Neural progenitor cell (in vitro differentiated cells): ENCODE results near the gene DNER. TPM values are rescaled to one million over a fixed set of nuclear protein-coding genes. Genes with fewer than 3 reads are reported as not detected.

Experiments used
- DNase-seq: peaks from one replicate; pipeline ENCODE4 v3.0.0-alpha.2; 2016; ENCODE audit warnings: low spot score
- H2AFZ ChIP-seq: fragments of 200-600 bp; sonication (generic); replicated peaks from 2 replicates; pipeline ENCODE4 v1.6.1; 2016; ENCODE audit warnings: antibody characterized with exemption
- H3F3A ChIP-seq: fragments of 200-600 bp; sonication (generic); 2 replicates; pipeline ENCODE4 v1.6.1; 2016; ENCODE audit warnings: antibody characterized with exemption, low read depth
- H3K27ac ChIP-seq: fragments of 200-600 bp; sonication (generic); 2 replicates; pipeline ENCODE4 v1.5.1; 2016; ENCODE audit warnings: mild to moderate bottlenecking
- H3K27me3 ChIP-seq: fragments of 200-600 bp; sonication (generic); 2 replicates; pipeline ENCODE4 v1.6.1; 2016; ENCODE audit warnings: mild to moderate bottlenecking, moderate library complexity
- H3K36me3 ChIP-seq: fragments of 200-600 bp; sonication (generic); 2 replicates; pipeline ENCODE4 v1.5.1; 2016
- H3K4me1 ChIP-seq: fragments of 200-600 bp; sonication (generic); 2 replicates; pipeline ENCODE4 v1.6.1; 2016; ENCODE audit warnings: mixed run types
- H3K4me2 ChIP-seq: fragments of 200-600 bp; sonication (generic); 2 replicates; pipeline ENCODE4 v1.6.1; 2016
- H3K4me3 ChIP-seq: fragments of 200-600 bp; sonication (generic); 2 replicates; pipeline ENCODE4 v1.5.1; 2016
- H3K79me2 ChIP-seq: fragments of 200-600 bp; sonication (generic); 2 replicates; pipeline ENCODE4 v1.6.1; 2016; ENCODE audit warnings: low read depth
- H3K9ac ChIP-seq: fragments of 200-600 bp; sonication (generic); 2 replicates; pipeline ENCODE4 v1.6.1; 2016
- H3K9me3 ChIP-seq: fragments of 200-600 bp; sonication (generic); 2 replicates; pipeline ENCODE4 v1.5.1; 2016; ENCODE audit warnings: low read depth
- H4K20me1 ChIP-seq: fragments of 200-600 bp; sonication (generic); 2 replicates; pipeline ENCODE4 v1.6.1; 2016; ENCODE audit warnings: low read depth
- H3K27ac Mint-ChIP-seq: 3 replicates; pipeline ENCODE4 v1.8.0; 2021; ENCODE audit warnings: mixed read lengths
- H3K27me3 Mint-ChIP-seq: 2 replicates; pipeline ENCODE4 v1.8.0; 2022; ENCODE audit warnings: low read depth, mild to moderate bottlenecking, inconsistent platforms, moderate library complexity, mixed read lengths; ENCODE audit not compliant: insufficient read depth
- H3K36me3 Mint-ChIP-seq: 3 replicates; pipeline ENCODE4 v1.8.0; 2021; ENCODE audit warnings: mixed read lengths
- H3K4me1 Mint-ChIP-seq: 3 replicates; pipeline ENCODE4 v1.8.0; 2021; ENCODE audit warnings: mixed read lengths
- H3K4me3 Mint-ChIP-seq: 3 replicates; pipeline ENCODE4 v1.8.0; 2021; ENCODE audit warnings: mild to moderate bottlenecking, moderate library complexity, mixed read lengths
- H3K9me3 Mint-ChIP-seq: 3 replicates; pipeline ENCODE4 v1.8.0; 2020; ENCODE audit warnings: mixed read lengths
- CTCF ChIP-seq: fragments of 200-600 bp; sonication (generic); IDR thresholded peaks from 2 replicates; pipeline ENCODE4 v1.5.1; 2017; ENCODE audit warnings: antibody characterized with exemption, mild to moderate bottlenecking
- EZH2 ChIP-seq: fragments of 200-600 bp; sonication (generic); IDR thresholded peaks from 2 replicates; pipeline ENCODE4 v1.6.1; 2017; ENCODE audit warnings: antibody characterized with exemption, mild to moderate bottlenecking, moderate library complexity
- EZH2phosphoT487 ChIP-seq: fragments of 200-600 bp; sonication (generic); IDR thresholded peaks from 2 replicates; pipeline ENCODE4 v1.6.1; 2017; ENCODE audit warnings: antibody characterized with exemption
- total RNA-seq: library from RNA; depleted of rRNA; stranded (reverse); fragments of >200 nt; gene quantifications from 2 replicates; pipeline ENCODE4 v1.2.3, GENCODE V29; 2015; ENCODE audit warnings: low replicate concordance

Gene DNER
- total RNA-seq, 1 donor from 2014 or later = 0.97 TPM

GRCh38 chr2:229703909-229704630 is 10.3 kb downstream of the DNER start:
- Histone ChIP-seq H3F3A (no peaks in the 10 kb centered on the region), H3K9me3 (no peaks in the 10 kb centered on the region), H3K27me3 (peaks cover under 1% of the 10 kb centered on the region), H3K27ac (no peak overlapping the region), H3K4me3 (no peak overlapping the region), H3K4me2 (no peak overlapping the region), H3K4me1 (no peaks in the 10 kb centered on the region), H4K20me1 (no peaks in the 10 kb centered on the region), H3K9ac (no peak overlapping the region), H3K79me2 (no peaks in the 10 kb centered on the region), H3K36me3 (no peaks in the 10 kb centered on the region), H2AFZ (no peak overlapping the region)
- no peak overlapping the region for H3K27ac Mint-ChIP-seq
- H3K36me3 Mint-ChIP-seq = no peaks in the 10 kb centered on the region
- peaks cover 8% of the 10 kb centered on the region for H3K27me3 Mint-ChIP-seq
- peaks cover 2% of the 10 kb centered on the region for H3K4me1 Mint-ChIP-seq
- TF ChIP-seq CTCF (no peak), EZH2phosphoT487 (no peak), EZH2 (no peak)
- H3K4me3 Mint-ChIP-seq = no peak overlapping the region
- no peaks in the 10 kb centered on the region for H3K9me3 Mint-ChIP-seq
- DNase-seq = no peak

GRCh38 chr2:229701716-229702115 is 12.6 kb downstream of the DNER start:
- no peak overlapping the region for H3K4me3 Mint-ChIP-seq
- no peak overlapping the region for H3K9ac ChIP-seq
- H3K4me3 ChIP-seq = no peak overlapping the region
- no peak overlapping the region for H2AFZ ChIP-seq
- no peak for DNase-seq
- H3K4me2 ChIP-seq = no peak overlapping the region
- no peaks in the 10 kb centered on the region for H3K4me1 ChIP-seq
- no peaks in the 10 kb centered on the region for H3F3A ChIP-seq
- peaks cover 8% of the 10 kb centered on the region for H3K27me3 Mint-ChIP-seq
- H3K4me1 Mint-ChIP-seq = peaks cover 23% of the 10 kb centered on the region
- TF ChIP-seq EZH2phosphoT487 (no peak), EZH2 (no peak), CTCF (no peak)
- H3K9me3 ChIP-seq = no peaks in the 10 kb centered on the region
- no peaks in the 10 kb centered on the region for H3K36me3 ChIP-seq
- no peaks in the 10 kb centered on the region for H3K36me3 Mint-ChIP-seq
- H3K27ac Mint-ChIP-seq = no peak overlapping the region
- H3K79me2 ChIP-seq = no peaks in the 10 kb centered on the region
- no peaks in the 10 kb centered on the region for H3K27me3 ChIP-seq
- H3K9me3 Mint-ChIP-seq = no peaks in the 10 kb centered on the region
- no peaks in the 10 kb centered on the region for H4K20me1 ChIP-seq
- H3K27ac ChIP-seq = no peak overlapping the region

GRCh38 chr2:229701062-229701461 is 13.3 kb downstream of the DNER start:
- no peak for TF ChIP-seq CTCF
- no peak for TF ChIP-seq EZH2phosphoT487
- no peak for TF ChIP-seq EZH2
- Mint-ChIP-seq H3K4me3 (no peak overlapping the region), H3K9me3 (no peaks in the 10 kb centered on the region), H3K36me3 (no peaks in the 10 kb centered on the region), H3K27ac (no peak overlapping the region), H3K4me1 (peaks cover 30% of the 10 kb centered on the region), H3K27me3 (peaks cover 10% of the 10 kb centered on the region)
- no peak for DNase-seq
- Histone ChIP-seq H3K79me2 (no peaks in the 10 kb centered on the region), H3K9me3 (no peaks in the 10 kb centered on the region), H3F3A (no peaks in the 10 kb centered on the region), H3K4me2 (no peak overlapping the region), H3K27me3 (no peaks in the 10 kb centered on the region), H3K27ac (no peak overlapping the region), H4K20me1 (no peaks in the 10 kb centered on the region), H3K4me1 (no peaks in the 10 kb centered on the region), H3K36me3 (no peaks in the 10 kb centered on the region), H3K4me3 (no peak overlapping the region), H2AFZ (no peak overlapping the region), H3K9ac (no peak overlapping the region)
